Liver (tissue), 10 donors: ENCODE measurements around the gene GTF3C5. TPM values are rescaled to one million over a fixed set of nuclear protein-coding genes. Genes with fewer than 3 reads are reported as not detected.

Experiments
- DNase-seq: peaks from one replicate; pipeline ENCODE4 v3.0.0-alpha.2; 2017; ENCODE audit warnings: low spot score
- H3K27ac ChIP-seq, 2 donors: one replicate each; pipeline ENCODE4 v1.7.0; 2013; ENCODE audit warnings: inconsistent platforms in 2 of 2, low read length in 2 of 2, control low read depth in 1 of 2, low read depth in 1 of 2, mild to moderate bottlenecking in 1 of 2
- H3K27me3 ChIP-seq, 4 donors: one replicate each; pipeline versions ENCODE4 v1.6.1 to v1.7.0; 2013; ENCODE audit warnings: low read length in 3 of 4, inconsistent platforms in 1 of 4, mild to moderate bottlenecking in 1 of 4, moderate library complexity in 1 of 4; ENCODE audit not compliant: control insufficient read depth in 4 of 4, insufficient read depth in 4 of 4
- H3K36me3 ChIP-seq, 4 donors: one replicate each; pipeline versions ENCODE4 v1.6.1 to v1.7.0; 2013; ENCODE audit warnings: low read length in 3 of 4, mild to moderate bottlenecking in 3 of 4, low read depth in 1 of 4, moderate library complexity in 1 of 4; ENCODE audit not compliant: control insufficient read depth in 4 of 4, insufficient read depth in 3 of 4
- H3K4me1 ChIP-seq, 4 donors: one replicate each; pipeline versions ENCODE4 v1.6.1 to v1.7.0; 2013; ENCODE audit warnings: low read length in 3 of 4, mild to moderate bottlenecking in 3 of 4, moderate library complexity in 1 of 4; ENCODE audit not compliant: control insufficient read depth in 4 of 4, insufficient read depth in 4 of 4
- H3K4me3 ChIP-seq, 3 donors: one replicate each; pipeline versions ENCODE4 v1.6.1 to v1.7.0; 2013; ENCODE audit warnings: low read length in 3 of 3, control low read depth in 1 of 3, low read depth in 1 of 3, mild to moderate bottlenecking in 1 of 3
- H3K9ac ChIP-seq, 2 donors: one replicate each; pipeline ENCODE4 v1.7.0; 2013; ENCODE audit warnings: low read length in 2 of 2, mild to moderate bottlenecking in 2 of 2, moderate library complexity in 2 of 2, control low read depth in 1 of 2, low read depth in 1 of 2
- H3K9me3 ChIP-seq, 4 donors: one replicate each; pipeline versions ENCODE4 v1.6.1 to v1.7.0; 2013; ENCODE audit warnings: low read length in 3 of 4; ENCODE audit not compliant: control insufficient read depth in 4 of 4
- EGR1 ChIP-seq, 2 donors: IDR thresholded peaks; 2 replicates each; pipeline ENCODE4 v1.6.1; 2016 to 2018; ENCODE audit warnings: antibody characterized with exemption in 2 of 2, low read depth in 2 of 2
- FOXA1 ChIP-seq: IDR thresholded peaks from 2 replicates; pipeline ENCODE4 v1.6.1; 2016; ENCODE audit warnings: antibody characterized with exemption
- FOXA2 ChIP-seq: IDR thresholded peaks from 2 replicates; pipeline ENCODE4 v1.6.1; 2016; ENCODE audit warnings: antibody characterized with exemption
- HNF4A ChIP-seq, 2 donors: conservative IDR thresholded peaks; 2 replicates each; pipeline ENCODE4 v1.6.1; 2016; ENCODE audit warnings: antibody characterized with exemption in 2 of 2, mild to moderate bottlenecking in 2 of 2
- HNF4G ChIP-seq: IDR thresholded peaks from 2 replicates; pipeline ENCODE4 v1.6.1; 2016; ENCODE audit warnings: antibody characterized with exemption
- JUND ChIP-seq, 2 donors: IDR thresholded peaks; 2 replicates each; pipeline ENCODE4 v1.6.1; 2016; ENCODE audit warnings: antibody characterized with exemption in 2 of 2
- MAX ChIP-seq: IDR thresholded peaks from 2 replicates; pipeline ENCODE4 v1.6.1; 2016; ENCODE audit warnings: antibody characterized with exemption
- RAD21 ChIP-seq, 2 donors: IDR thresholded peaks; 2 replicates each; pipeline ENCODE4 v1.6.1; 2016; ENCODE audit warnings: antibody characterized with exemption in 2 of 2, mild to moderate bottlenecking in 2 of 2
- REST ChIP-seq: IDR thresholded peaks from 2 replicates; pipeline ENCODE4 v1.6.1; 2016; ENCODE audit warnings: antibody characterized with exemption, mild to moderate bottlenecking
- TAF1 ChIP-seq: conservative IDR thresholded peaks from 2 replicates; pipeline ENCODE4 v1.6.1; 2016; ENCODE audit warnings: antibody characterized with exemption, mild to moderate bottlenecking
- ZBTB33 ChIP-seq: IDR thresholded peaks from 2 replicates; pipeline ENCODE4 v1.6.1; 2016; ENCODE audit warnings: antibody characterized with exemption
- WGBS: extraction: QIAGEN DNeasy Blood & Tissue Kit; methylation state at CpG from one replicate; pipeline ENCODE4 v1.1.7; 2013; 5-methylcytosine and 5-hydroxymethylcytosine counted together
- polyA plus RNA-seq, 2 donors: library from polyadenylated mRNA; stranded (reverse) in 1 of 2; unstranded in 1 of 2; fragments of 200-250 nt in 1 of 2; fragments of >200 nt in 1 of 2; fragmentation: Nextera tagmentation in 1 of 2; extraction: Ambion mirVana in 1 of 2; gene quantifications; one replicate each; pipeline versions ENCODE4 v1.2.1 to v1.2.3, GENCODE V29; 2013 to 2015
- small RNA-seq: library from RNA; depleted of rRNA; stranded (forward); fragments of <200 nt; gene quantifications from one replicate; pipeline ENCODE3, GENCODE V24; 2014
- total RNA-seq, 2 donors: library from RNA; depleted of rRNA; stranded (reverse); fragments of >200 nt; gene quantifications; one replicate each; pipeline ENCODE4 v1.2.3, GENCODE V29; 2014
- donor health status: healthy.
- donor health status: healthy.
- donor health status: healthy.
- donor health status: healthy.
- donor health status: healthy.

Gene GTF3C5
- total and polyA plus RNA-seq, 4 donors: 13.2 to 26.2 (median 18.2) TPM

- TF ChIP-seq ZBTB33 (no peak), HNF4G (no peak), FOXA1 (no peak), MAX (no peak), FOXA2 (no peak), TAF1 (no peak), HNF4A (conservative IDR thresholded peaks at IDR 0.05) (no peak)
Observed at GRCh38 chr9:133106511-133107244, 75.9 kb downstream of the GTF3C5 start (continued).

GRCh38 chr9:133107245-133107722, 76.5 kb downstream of the GTF3C5 start:
- no peaks in the 10 kb centered on the region for H3K9me3 ChIP-seq
- TF ChIP-seq RAD21 (IDR thresholded peaks at IDR 0.05): no peak
- TF ChIP-seq HNF4G: no peak
- TF ChIP-seq EGR1 (IDR thresholded peaks at IDR 0.05; ENCODE audit: low read depth in 2 of 2): no peak
- no peak for TF ChIP-seq JUND (IDR thresholded peaks at IDR 0.05)
- TF ChIP-seq REST: no peak
- no peak for TF ChIP-seq ZBTB33
- TF ChIP-seq FOXA1: no peak
- TF ChIP-seq MAX: no peak
- H3K27me3 ChIP-seq: no peaks in the 10 kb centered on the region
- H3K27ac ChIP-seq: no peak overlapping the region
- no peak for DNase-seq
- peaks cover 0 to 72% (median 25%) of the 10 kb centered on the region in 4 donors for H3K36me3 ChIP-seq
- no peak overlapping the region for H3K4me3 ChIP-seq
- H3K9ac ChIP-seq: no peak overlapping the region
- peaks cover 0 to 5% (median 3%) of the 10 kb centered on the region in 4 donors for H3K4me1 ChIP-seq
- 93% methylated on average over 13 of the region's 13 CpGs for WGBS

Small RNA genes within 50 kb of the gene (small RNA-seq; reads per million reads assigned to genes)
- not detected for gene MIR6877

Other genes with a start within 250 kb of the GTF3C5 start
- under 1 TPM; 0.08 to 0.14 TPM for gene AK8, start 152.7 kb upstream of the GTF3C5 start, total RNA-seq
- gene AK8, start 152.7 kb upstream of the GTF3C5 start, polyA plus RNA-seq: under 1 TPM; 0.07 to 0.26 TPM
- gene SPACA9, start 152.1 kb upstream of the GTF3C5 start, total RNA-seq: under 1 TPM; 0.67 to 0.84 TPM
- gene SPACA9, start 152.1 kb upstream of the GTF3C5 start, polyA plus RNA-seq: 1 to 10 TPM; 1.1 to 1.3 TPM
- gene TSC1, start 86.4 kb upstream of the GTF3C5 start, total RNA-seq: 10 to 100 TPM; 19.9 to 33.5 TPM
- gene TSC1, start 86.4 kb upstream of the GTF3C5 start, polyA plus RNA-seq: 10 to 100 TPM in 1 of 2 donors, 1 to 10 TPM in 1; 4.6 to 11.3 TPM
- gene GFI1B, start 52.3 kb upstream of the GTF3C5 start, total RNA-seq: 10 to 100 TPM in 1 of 2 donors, not detected in 1; 53.6 TPM
- gene GFI1B, start 52.3 kb upstream of the GTF3C5 start, polyA plus RNA-seq: under 1 TPM in 1 of 2 donors, not detected in 1; 0.05 TPM
- gene CEL, start 31.0 kb downstream of the GTF3C5 start, total RNA-seq: under 1 TPM; 0.09 to 0.25 TPM
- under 1 TPM in 1 of 2 donors, not detected in 1; 0.08 TPM for gene CEL, start 31.0 kb downstream of the GTF3C5 start, polyA plus RNA-seq
- 10 to 100 TPM in 1 of 2 donors, 1 to 10 TPM in 1; 9.5 to 19.0 TPM for gene RALGDS, start 90.2 kb downstream of the GTF3C5 start, total RNA-seq
- 1 to 10 TPM; 1.3 to 5.0 TPM for gene RALGDS, start 90.2 kb downstream of the GTF3C5 start, polyA plus RNA-seq
- 10 to 100 TPM in 1 of 2 donors, 1 to 10 TPM in 1; 3.4 to 25.7 TPM for gene GBGT1, start 132.9 kb downstream of the GTF3C5 start, total RNA-seq
- gene GBGT1, start 132.9 kb downstream of the GTF3C5 start, polyA plus RNA-seq: 1 to 10 TPM in 1 of 2 donors, under 1 TPM in 1; 0.33 to 1.2 TPM
- not detected for gene OBP2B, start 178.3 kb downstream of the GTF3C5 start, total RNA-seq
- not detected for gene OBP2B, start 178.3 kb downstream of the GTF3C5 start, polyA plus RNA-seq
- gene ABO, start 244.2 kb downstream of the GTF3C5 start, total RNA-seq: under 1 TPM; 0.08 to 0.75 TPM
- gene ABO, start 244.2 kb downstream of the GTF3C5 start, polyA plus RNA-seq: under 1 TPM in 1 of 2 donors, not detected in 1; 0.10 TPM